Measurements from ENCODE around the gene DUS1L.

GRCh38 chr17:82089723-82090548 is 24.3 kb upstream of the DUS1L start:
- TF ChIP-seq POLR2A (IDR thresholded peaks at IDR 0.05) = no peak
- TF ChIP-seq, protein P1, sequence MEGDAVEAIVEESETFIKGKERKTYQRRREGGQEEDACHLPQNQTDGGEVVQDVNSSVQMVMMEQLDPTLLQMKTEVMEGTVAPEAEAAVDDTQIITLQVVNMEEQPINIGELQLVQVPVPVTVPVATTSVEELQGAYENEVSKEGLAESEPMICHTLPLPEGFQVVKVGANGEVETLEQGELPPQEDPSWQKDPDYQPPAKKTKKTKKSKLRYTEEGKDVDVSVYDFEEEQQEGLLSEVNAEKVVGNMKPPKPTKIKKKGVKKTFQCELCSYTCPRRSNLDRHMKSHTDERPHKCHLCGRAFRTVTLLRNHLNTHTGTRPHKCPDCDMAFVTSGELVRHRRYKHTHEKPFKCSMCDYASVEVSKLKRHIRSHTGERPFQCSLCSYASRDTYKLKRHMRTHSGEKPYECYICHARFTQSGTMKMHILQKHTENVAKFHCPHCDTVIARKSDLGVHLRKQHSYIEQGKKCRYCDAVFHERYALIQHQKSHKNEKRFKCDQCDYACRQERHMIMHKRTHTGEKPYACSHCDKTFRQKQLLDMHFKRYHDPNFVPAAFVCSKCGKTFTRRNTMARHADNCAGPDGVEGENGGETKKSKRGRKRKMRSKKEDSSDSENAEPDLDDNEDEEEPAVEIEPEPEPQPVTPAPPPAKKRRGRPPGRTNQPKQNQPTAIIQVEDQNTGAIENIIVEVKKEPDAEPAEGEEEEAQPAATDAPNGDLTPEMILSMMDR (IDR thresholded peaks at IDR 0.05) = no peak
